ENCODE data around the gene MCTP1.

The MCTP1 gene

GRCh38 chr5:95026718-95027117 is 258.2 kb downstream of the MCTP1 start:
- no peak for TF ChIP-seq CTCF (IDR thresholded peaks at IDR 0.05; ENCODE audit: low read depth, low read length)
- DNase-seq (ENCODE audit: extremely low read depth, low read depth), result no peak

GRCh38 chr5:95022967-95023695 is 261.8 kb downstream of the MCTP1 start:
- no peak for DNase-seq (ENCODE audit: extremely low read depth, low read depth)
- TF ChIP-seq CTCF (IDR thresholded peaks at IDR 0.05; ENCODE audit: low read depth, low read length), result no peak

GRCh38 chr5:95020345-95020744 is 264.5 kb downstream of the MCTP1 start:
- no peak for DNase-seq (ENCODE audit: extremely low read depth, low read depth)
- TF ChIP-seq CTCF (IDR thresholded peaks at IDR 0.05; ENCODE audit: low read depth, low read length), result no peak

- DNase-seq (ENCODE audit: extremely low read depth, low read depth), result no peak
Observed at GRCh38 chr5:95018946-95019345, 265.9 kb downstream of the MCTP1 start.

GRCh38 chr5:95018511-95018910 is 266.4 kb downstream of the MCTP1 start:
- no peak for TF ChIP-seq CTCF (IDR thresholded peaks at IDR 0.05; ENCODE audit: low read depth, low read length)
- DNase-seq (ENCODE audit: extremely low read depth, low read depth), result no peak

More at GRCh38 chr5:95018946-95019345, 265.9 kb downstream of the MCTP1 start:
- TF ChIP-seq CTCF (IDR thresholded peaks at IDR 0.05; ENCODE audit: low read depth, low read length), result no peak

GRCh38 chr5:95009812-95010211 is 275.1 kb downstream of the MCTP1 start:
- no peak for TF ChIP-seq CTCF (IDR thresholded peaks at IDR 0.05; ENCODE audit: low read depth, low read length)
- DNase-seq (ENCODE audit: extremely low read depth, low read depth), result no peak

- no peak for TF ChIP-seq CTCF (IDR thresholded peaks at IDR 0.05; ENCODE audit: low read depth, low read length)
- no peak for DNase-seq (ENCODE audit: extremely low read depth, low read depth)
Observed at GRCh38 chr5:95007921-95008597, 276.8 kb downstream of the MCTP1 start.
